HL-60 (cell line): ENCODE data around the gene USP48.

Source experiments
- CTCF ChIP-seq: IDR thresholded peaks from one replicate; pipeline ENCODE4 v1.5.1; 2011; ENCODE audit warnings: low read length, control low read depth, inconsistent platforms; ENCODE audit not compliant: insufficient read depth
- GABPA ChIP-seq: IDR thresholded peaks from 2 replicates; pipeline ENCODE4 v1.6.1; 2012; ENCODE audit warnings: low read depth
- POLR2AphosphoS5 ChIP-seq: IDR thresholded peaks from 2 replicates; pipeline ENCODE4 v1.6.1; 2012; ENCODE audit warnings: low read depth
- REST ChIP-seq: IDR thresholded peaks from 2 replicates; pipeline ENCODE4 v1.6.1; 2012; ENCODE audit warnings: low read depth; ENCODE audit not compliant: insufficient replicate concordance
- SPI1 ChIP-seq: IDR thresholded peaks from 2 replicates; pipeline ENCODE4 v1.6.1; 2012; ENCODE audit warnings: low read depth, mild to moderate bottlenecking, borderline replicate concordance

GRCh38 chr1:21811875-21812305 is 28.9 kb upstream of the USP48 start, which contains the start of gene LDLRAD2:
- TF ChIP-seq CTCF (no peak), REST (no peak), POLR2AphosphoS5 (no peak), GABPA (no peak), SPI1 (no peak)
